Peyer's patch (tissue), 4 donors: ENCODE results near the gene ALG3. TPM values are rescaled to one million over a fixed set of nuclear protein-coding genes. Genes with fewer than 3 reads are reported as not detected.

Experiments
- DNase-seq, 3 donors: peaks; one replicate each; pipeline ENCODE4 v3.0.0-alpha.2; 2017 to 2019
- H3K27ac ChIP-seq, 4 donors: fragments of 200-600 bp; sonication (generic); one replicate each; pipeline ENCODE4 v1.5.1; 2016 to 2019
- H3K27me3 ChIP-seq, 2 donors: fragments of 200-600 bp; sonication (generic); one replicate each; pipeline ENCODE4 v1.5.1; 2019
- H3K36me3 ChIP-seq, 3 donors: fragments of 200-600 bp; sonication (generic); one replicate each; pipeline ENCODE4 v1.5.1; 2016 to 2019
- H3K4me1 ChIP-seq, 4 donors: fragments of 200-600 bp; sonication (generic); one replicate each; pipeline ENCODE4 v1.5.1; 2016 to 2019
- H3K4me3 ChIP-seq, 4 donors: fragments of 200-600 bp; sonication (generic); 1 replicate in 3 of 4; 2 replicates in 1 of 4; pipeline ENCODE4 v1.5.1; 2016 to 2019; ENCODE audit warnings: mild to moderate bottlenecking in 1 of 4
- H3K9me3 ChIP-seq, 4 donors: fragments of 200-600 bp; sonication (generic); one replicate each; pipeline ENCODE4 v1.5.1; 2016 to 2019; ENCODE audit warnings: mild to moderate bottlenecking in 1 of 4
- POLR2A ChIP-seq, 2 donors: fragments of 450-650 bp; IDR thresholded peaks; one replicate each; pipeline ENCODE4 v1.5.1; 2017; ENCODE audit warnings: antibody characterized with exemption in 2 of 2, mild to moderate bottlenecking in 2 of 2, moderate library complexity in 2 of 2
- total RNA-seq, 4 donors: library from RNA; depleted of rRNA; stranded (reverse); fragments of >200 nt; gene quantifications; one replicate each; pipeline ENCODE4 v1.1.0, GENCODE V29; 2016
- TF ChIP-seq, protein P1 (sequence below), 6 experiments: fragments of 450-650 bp in 4 of 6; fragments of 200-600 bp in 2 of 6; sonication (generic) in 1 of 6; IDR thresholded peaks; one replicate each; pipeline ENCODE4 v1.5.1; 2017 to 2019; ENCODE audit warnings: antibody characterized with exemption in 6 of 6, mild to moderate bottlenecking in 3 of 6, moderate library complexity in 1 of 6

Gene ALG3
- total RNA-seq, 4 donors from 2014 or later, result 19.0 to 63.6 (median 56.8) TPM

DNA sequence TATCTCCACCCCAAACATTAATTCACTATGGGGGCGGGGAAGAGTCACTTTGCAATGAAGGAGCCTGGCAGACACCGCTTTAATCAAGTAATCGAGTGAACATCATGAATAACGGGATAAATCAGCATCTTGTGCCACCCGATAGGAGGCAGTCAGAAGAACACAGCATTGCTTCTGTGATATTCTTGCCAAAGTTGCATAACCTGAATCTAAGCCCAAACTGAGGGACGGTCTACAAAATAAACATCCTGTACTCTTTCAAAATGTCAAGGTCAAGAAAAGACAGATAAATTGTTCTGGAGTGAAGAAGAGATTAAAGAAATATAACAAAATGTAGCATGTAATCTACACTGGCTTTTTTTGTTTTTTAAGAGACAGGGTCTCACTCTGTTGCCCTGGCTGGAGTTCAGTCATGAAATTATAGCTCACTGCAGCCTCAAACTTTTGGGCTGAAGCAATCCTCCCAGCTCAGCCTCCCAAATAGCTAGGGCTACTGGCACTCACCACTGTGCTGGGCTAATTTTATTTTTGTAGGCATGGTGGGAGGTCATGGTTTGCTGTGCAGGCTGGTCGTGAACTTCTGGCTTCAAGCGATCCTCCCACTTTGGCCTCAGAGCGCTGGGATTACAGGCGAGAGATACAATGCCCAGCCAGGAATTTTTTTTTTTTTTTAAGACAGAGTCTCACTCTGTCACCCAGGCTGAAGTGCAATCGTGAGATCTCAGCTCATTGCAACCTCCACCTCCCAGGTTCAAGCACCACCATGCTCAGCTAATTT is 39.4 kb downstream of the ALG3 start:
- Histone ChIP-seq H3K27me3 (no peaks in the 10 kb centered on the region), H3K36me3 (no peaks in the 10 kb centered on the region), H3K4me3 (no peak overlapping the region), H3K4me1 (no peaks in the 10 kb centered on the region), H3K27ac (no peak overlapping the region), H3K9me3 (no peaks in the 10 kb centered on the region)
- no peak for TF ChIP-seq POLR2A (IDR thresholded peaks at IDR 0.05)
- DNase-seq, result no peak

DNA sequence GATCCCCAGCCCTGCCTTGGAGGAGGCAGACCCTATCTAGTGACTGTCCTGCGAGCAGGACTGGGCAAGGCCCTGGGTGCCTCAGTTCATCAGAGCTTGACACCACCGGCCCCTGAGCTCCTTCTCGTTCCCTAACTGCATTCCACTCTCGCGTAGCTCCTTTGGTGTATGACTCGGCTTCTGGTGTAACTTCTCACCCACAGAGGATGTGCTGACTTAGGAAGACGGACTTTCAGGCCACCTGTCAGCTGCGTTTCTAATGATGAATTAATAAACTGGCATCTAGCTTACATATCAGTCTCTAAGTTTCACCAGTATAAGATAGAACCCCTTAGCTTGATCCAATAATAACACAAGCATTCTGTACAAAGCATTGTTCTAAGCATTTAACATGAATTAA is 45.2 kb downstream of the ALG3 start:
- Histone ChIP-seq H3K4me1 (no peaks in the 10 kb centered on the region), H3K36me3 (no peaks in the 10 kb centered on the region), H3K27me3 (no peaks in the 10 kb centered on the region), H3K4me3 (no peak overlapping the region), H3K9me3 (no peaks in the 10 kb centered on the region), H3K27ac (no peak overlapping the region)
- DNase-seq, result no peak
- TF ChIP-seq POLR2A (IDR thresholded peaks at IDR 0.05), result no peak
- TF ChIP-seq, protein P1, sequence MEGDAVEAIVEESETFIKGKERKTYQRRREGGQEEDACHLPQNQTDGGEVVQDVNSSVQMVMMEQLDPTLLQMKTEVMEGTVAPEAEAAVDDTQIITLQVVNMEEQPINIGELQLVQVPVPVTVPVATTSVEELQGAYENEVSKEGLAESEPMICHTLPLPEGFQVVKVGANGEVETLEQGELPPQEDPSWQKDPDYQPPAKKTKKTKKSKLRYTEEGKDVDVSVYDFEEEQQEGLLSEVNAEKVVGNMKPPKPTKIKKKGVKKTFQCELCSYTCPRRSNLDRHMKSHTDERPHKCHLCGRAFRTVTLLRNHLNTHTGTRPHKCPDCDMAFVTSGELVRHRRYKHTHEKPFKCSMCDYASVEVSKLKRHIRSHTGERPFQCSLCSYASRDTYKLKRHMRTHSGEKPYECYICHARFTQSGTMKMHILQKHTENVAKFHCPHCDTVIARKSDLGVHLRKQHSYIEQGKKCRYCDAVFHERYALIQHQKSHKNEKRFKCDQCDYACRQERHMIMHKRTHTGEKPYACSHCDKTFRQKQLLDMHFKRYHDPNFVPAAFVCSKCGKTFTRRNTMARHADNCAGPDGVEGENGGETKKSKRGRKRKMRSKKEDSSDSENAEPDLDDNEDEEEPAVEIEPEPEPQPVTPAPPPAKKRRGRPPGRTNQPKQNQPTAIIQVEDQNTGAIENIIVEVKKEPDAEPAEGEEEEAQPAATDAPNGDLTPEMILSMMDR (IDR thresholded peaks at IDR 0.05), result no peak

GRCh38 chr3:184200825-184201224 is 47.9 kb downstream of the ALG3 start:
- H3K4me3 ChIP-seq, result no peak overlapping the region
- H3K4me1 ChIP-seq, result no peaks in the 10 kb centered on the region
- DNase-seq, result no peak
- TF ChIP-seq, protein P1 (IDR thresholded peaks at IDR 0.05), result no peak
- no peak for TF ChIP-seq POLR2A (IDR thresholded peaks at IDR 0.05)
- H3K36me3 ChIP-seq, result peaks cover 0 to 7% (median 0%) of the 10 kb centered on the region in 3 donors
- H3K27ac ChIP-seq, result no peak overlapping the region
- no peaks in the 10 kb centered on the region for H3K27me3 ChIP-seq
- H3K9me3 ChIP-seq, result no peaks in the 10 kb centered on the region

- TF ChIP-seq POLR2A (IDR thresholded peaks at IDR 0.05), result no peak
- TF ChIP-seq, protein P1 (IDR thresholded peaks at IDR 0.05), result no peak
- no peak for DNase-seq
- H3K4me1 ChIP-seq, result no peaks in the 10 kb centered on the region
- peaks cover 0 to 30% (median 0%) of the 10 kb centered on the region in 3 donors for H3K36me3 ChIP-seq
- no peaks in the 10 kb centered on the region for H3K27me3 ChIP-seq
- H3K4me3 ChIP-seq, result no peak overlapping the region
- no peak overlapping the region for H3K27ac ChIP-seq
- H3K9me3 ChIP-seq, result no peaks in the 10 kb centered on the region
These were observed 50.3 kb downstream of the ALG3 start for GRCh38 chr3:184198509-184198908.

DNA sequence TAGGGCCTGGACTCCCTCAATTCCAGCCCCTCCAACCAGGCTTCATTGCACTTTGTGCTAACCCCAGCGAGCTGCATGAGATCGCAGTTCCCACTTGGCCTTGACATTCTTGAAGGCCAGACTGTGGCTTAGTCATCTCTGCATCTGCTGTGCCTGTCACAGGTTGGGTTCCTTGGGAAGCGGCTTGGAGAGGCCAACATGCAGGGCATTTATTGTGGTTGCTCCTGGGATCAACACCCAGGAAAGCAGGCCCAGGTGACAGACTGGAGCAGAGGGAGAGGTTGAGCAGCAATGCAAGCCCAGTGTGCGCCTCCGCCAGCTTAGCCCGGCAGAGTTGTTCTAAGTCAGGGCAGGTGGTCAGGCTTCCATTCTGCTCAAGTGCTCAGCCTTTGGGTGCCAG is 52.2 kb downstream of the ALG3 start:
- TF ChIP-seq, protein P1 (IDR thresholded peaks at IDR 0.05), result no peak
- no peak for TF ChIP-seq POLR2A (IDR thresholded peaks at IDR 0.05)
- no peak overlapping the region for H3K27ac ChIP-seq
- H3K4me1 ChIP-seq, result no peaks in the 10 kb centered on the region
- no peak for DNase-seq
- H3K4me3 ChIP-seq, result no peak overlapping the region
- H3K36me3 ChIP-seq, result peaks cover 0 to 50% (median 0%) of the 10 kb centered on the region in 3 donors
- no peaks in the 10 kb centered on the region for H3K9me3 ChIP-seq
- no peaks in the 10 kb centered on the region for H3K27me3 ChIP-seq

- Histone ChIP-seq H3K9me3 (no peaks in the 10 kb centered on the region), H3K27ac (no peak overlapping the region), H3K36me3 (peaks cover 0 to 74% (median 0%) of the 10 kb centered on the region in 3 donors), H3K27me3 (no peaks in the 10 kb centered on the region), H3K4me1 (no peaks in the 10 kb centered on the region), H3K4me3 (no peak overlapping the region)
- no peak for TF ChIP-seq POLR2A (IDR thresholded peaks at IDR 0.05)
- TF ChIP-seq, protein P1 (IDR thresholded peaks at IDR 0.05), result no peak
- no peak for DNase-seq
These were observed 54.7 kb downstream of the ALG3 start for GRCh38 chr3:184193991-184194539.
